Fibroblast of pulmonary artery (primary cell): Measurements from ENCODE around the gene COL4A1.

Experiments used
- DNase-seq: peaks from one replicate; pipeline ENCODE4 v3.0.0-alpha.2; 2010; ENCODE audit warnings: low read depth
- H3K4me3 ChIP-seq: replicated peaks from 2 replicates; pipeline ENCODE4 v1.5.1; 2011; ENCODE audit warnings: low read depth, mild to moderate bottlenecking, control low read depth, low read length, moderate library complexity
- CTCF ChIP-seq: IDR thresholded peaks from 2 replicates; pipeline ENCODE4 v1.5.1; 2011; ENCODE audit warnings: mild to moderate bottlenecking, control low read depth, low read length, inconsistent platforms; ENCODE audit errors: missing control alignments

The COL4A1 gene

GRCh38 chr13:110245416-110245899 lies 61.5 kb downstream of the COL4A1 start:
- DNase-seq: peak; percentile 69
- H3K4me3 ChIP-seq: no peak overlapping the region
- no peak for TF ChIP-seq CTCF

GRCh38 chr13:110244976-110245375 lies 62.0 kb downstream of the COL4A1 start:
- no peak for TF ChIP-seq CTCF
- H3K4me3 ChIP-seq: no peak overlapping the region
- DNase-seq: no peak

GRCh38 chr13:110244071-110244830 lies 62.7 kb downstream of the COL4A1 start:
- no peak for TF ChIP-seq CTCF
- H3K4me3 ChIP-seq: no peak overlapping the region
- DNase-seq: no peak

GRCh38 chr13:110242615-110243014 lies 64.3 kb downstream of the COL4A1 start:
- H3K4me3 ChIP-seq: no peak overlapping the region
- TF ChIP-seq CTCF: no peak
- no peak for DNase-seq

- no peak for TF ChIP-seq CTCF
- H3K4me3 ChIP-seq: no peak overlapping the region
- DNase-seq: no peak
These were observed 66.0 kb downstream of the COL4A1 start for GRCh38 chr13:110240943-110241342.

GRCh38 chr13:110240352-110240751 lies 66.6 kb downstream of the COL4A1 start:
- no peak overlapping the region for H3K4me3 ChIP-seq
- DNase-seq: no peak
- no peak for TF ChIP-seq CTCF
